Measurements from ENCODE around the gene TOR4A. TPM values are rescaled to one million over a fixed set of nuclear protein-coding genes. Genes with fewer than 3 reads are reported as not detected.
A peak's percentile ranks its signal among the peaks of the same experiment; 100 is the strongest.

Gene TOR4A
- total RNA-seq, 1 donor from 2014 or later: 38.3 TPM

DNA sequence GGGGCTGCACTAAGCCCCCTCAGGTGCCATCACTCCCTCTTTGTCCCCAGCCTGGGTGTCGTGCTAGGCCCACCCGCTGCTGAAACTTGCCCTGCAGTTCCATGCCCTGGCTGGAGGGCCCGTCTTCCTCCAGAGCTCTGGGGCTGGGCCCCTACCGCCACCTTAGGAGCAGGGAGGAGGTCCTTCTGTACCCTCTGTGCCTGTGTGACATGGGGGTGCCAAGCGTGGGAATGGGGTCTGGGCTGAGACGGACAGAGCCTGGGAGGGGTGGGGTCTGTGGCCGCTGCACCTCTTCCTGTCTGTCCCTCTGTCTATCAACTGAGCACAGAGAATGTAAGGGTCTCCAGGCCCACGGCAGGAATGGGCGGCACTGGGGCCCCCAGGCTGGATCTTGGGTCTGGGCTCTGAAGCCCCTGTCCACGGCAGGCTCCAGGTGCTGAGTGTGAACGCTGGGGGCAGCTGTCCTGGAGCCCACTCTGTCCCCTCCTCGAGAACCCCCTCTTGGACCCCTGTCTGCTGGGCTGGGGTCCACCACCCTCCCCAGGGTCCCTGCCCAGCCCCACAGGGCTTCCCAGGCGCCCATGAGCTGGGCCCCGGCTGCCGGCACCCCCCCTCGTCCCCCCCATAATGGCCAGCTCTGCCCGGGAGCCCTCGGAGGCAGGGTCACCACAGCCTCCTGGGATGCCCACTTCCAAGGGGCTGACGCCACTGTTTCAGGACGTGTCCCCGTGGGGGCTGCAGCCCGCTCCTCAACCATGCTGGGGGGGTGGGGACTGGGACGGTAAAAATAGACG is 40.4 kb downstream of the TOR4A start:
- Histone ChIP-seq H3K27me3 (peaks cover 17% of the 10 kb centered on the region), H3K4me1 (peaks cover 7 to 10% of the 10 kb centered on the region in 2 donors), H3K36me3 (no peaks in the 10 kb centered on the region), H3K4me3 (no peak overlapping the region), H3K9me3 (no peaks in the 10 kb centered on the region), H3K27ac (no peak overlapping the region)
- no peak for TF ChIP-seq CTCF (IDR thresholded peaks at IDR 0.05)
- DNase-seq (ENCODE audit: low spot score in 2 of 2): peak in 1 of 2 donors; percentile 58
- intact Hi-C loops (cut with DNase I): no loop called here

- H3K27me3 ChIP-seq: peaks cover 17% of the 10 kb centered on the region
- H3K4me1 ChIP-seq: peaks cover 7 to 10% of the 10 kb centered on the region in 2 donors
- H3K9me3 ChIP-seq: no peaks in the 10 kb centered on the region
- peak overlapping the region in 1 of 2 donors; percentile 8 for H3K4me3 ChIP-seq
- intact Hi-C loops (cut with DNase I): no loop called here
- DNase-seq (ENCODE audit: low spot score in 2 of 2): no peak
- H3K27ac ChIP-seq: peak overlapping the region in 1 of 2 donors; percentile 54
- no peaks in the 10 kb centered on the region for H3K36me3 ChIP-seq
- no peak for TF ChIP-seq CTCF (IDR thresholded peaks at IDR 0.05)
Measured at GRCh38 chr9:137318602-137319001, 41.1 kb downstream of the TOR4A start.

DNA sequence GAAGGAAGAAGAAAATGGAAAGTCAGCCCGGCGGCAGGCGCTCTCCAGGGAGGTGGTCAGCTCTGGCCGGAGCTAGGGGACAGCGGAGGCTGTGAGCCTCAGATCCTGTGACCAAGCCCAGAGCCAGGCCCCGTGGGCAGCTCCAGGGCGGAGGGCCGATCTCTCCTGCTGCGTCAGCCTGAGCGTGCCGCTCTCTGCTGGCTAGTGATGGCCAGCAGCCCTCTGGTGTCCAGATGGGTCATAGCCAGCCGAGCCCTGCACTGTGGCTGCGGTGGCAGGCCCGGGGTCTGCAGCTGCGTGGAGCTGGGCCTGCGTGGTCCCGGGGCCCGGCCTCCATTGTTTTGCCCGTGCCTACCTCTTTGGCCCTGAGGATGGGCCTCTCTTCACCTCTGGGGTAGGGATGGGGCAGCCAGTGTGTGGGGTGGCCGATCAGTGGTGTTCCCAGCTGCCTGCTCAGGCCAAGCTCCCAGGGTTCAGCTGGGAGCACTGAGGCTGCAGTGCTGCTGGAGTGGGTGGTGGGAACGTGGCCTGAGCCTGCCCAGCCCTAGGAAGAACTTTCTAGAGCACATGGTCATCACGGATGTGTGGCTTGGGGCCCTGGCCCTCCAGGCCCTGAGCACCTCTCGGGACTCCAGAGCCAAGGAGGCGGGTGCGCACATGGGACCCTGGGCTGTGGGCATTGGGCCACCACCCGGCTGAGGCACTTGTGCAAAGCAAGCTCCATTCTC is 41.6 kb downstream of the TOR4A start:
- peak; percentile 28 to 68 (median 53) for TF ChIP-seq CTCF (IDR thresholded peaks at IDR 0.05)
- DNase-seq (ENCODE audit: low spot score in 2 of 2): peak in 1 of 2 donors; percentile 74
- intact Hi-C loops (cut with DNase I): no loop called here
- Histone ChIP-seq H3K27ac (peak overlapping the region in 1 of 2 donors; percentile 54), H3K4me1 (peaks cover 7 to 10% of the 10 kb centered on the region in 2 donors), H3K4me3 (peak overlapping the region in 1 of 2 donors; percentile 8), H3K36me3 (no peaks in the 10 kb centered on the region), H3K9me3 (no peaks in the 10 kb centered on the region), H3K27me3 (peaks cover 17% of the 10 kb centered on the region)

GRCh38 chr9:137319739-137320551 is 42.4 kb downstream of the TOR4A start:
- peak in 1 of 2 donors; percentile 61 for DNase-seq (ENCODE audit: low spot score in 2 of 2)
- Histone ChIP-seq H3K27ac (no peak overlapping the region), H3K4me3 (no peak overlapping the region), H3K9me3 (no peaks in the 10 kb centered on the region), H3K27me3 (peaks cover 17% of the 10 kb centered on the region), H3K4me1 (peaks cover 7 to 10% of the 10 kb centered on the region in 2 donors), H3K36me3 (no peaks in the 10 kb centered on the region)
- no peak for TF ChIP-seq CTCF (IDR thresholded peaks at IDR 0.05)
- intact Hi-C loops (cut with DNase I): no loop called here

GRCh38 chr9:137320555-137321384 is 43.2 kb downstream of the TOR4A start:
- peak in 1 of 2 donors; percentile 63 for DNase-seq (ENCODE audit: low spot score in 2 of 2)
- Histone ChIP-seq H3K27ac (no peak overlapping the region), H3K9me3 (no peaks in the 10 kb centered on the region), H3K27me3 (peaks cover 15% of the 10 kb centered on the region), H3K36me3 (no peaks in the 10 kb centered on the region), H3K4me3 (no peak overlapping the region), H3K4me1 (peaks cover 7 to 8% of the 10 kb centered on the region in 2 donors)
- no peak for TF ChIP-seq CTCF (IDR thresholded peaks at IDR 0.05)
- intact Hi-C loops (cut with DNase I): no loop called here

Data from ascending aorta (tissue), 2 donors.